Activated gamma-delta T cell treated with Interleukin-2 at 50 U/mL for 16 hours (primary cell): Measurements from ENCODE around the gene SBF2.
"Not testable (repeated sequence)": the region's sequence is repeated elsewhere in the genome, so short reads cannot be mapped to it uniquely, and the experiment has no call there.

ENCODE experiments used
- DNase-seq: peaks from one replicate; pipeline ENCODE4 v3.0.0-alpha.2; 2020

SBF2 gene

DNA sequence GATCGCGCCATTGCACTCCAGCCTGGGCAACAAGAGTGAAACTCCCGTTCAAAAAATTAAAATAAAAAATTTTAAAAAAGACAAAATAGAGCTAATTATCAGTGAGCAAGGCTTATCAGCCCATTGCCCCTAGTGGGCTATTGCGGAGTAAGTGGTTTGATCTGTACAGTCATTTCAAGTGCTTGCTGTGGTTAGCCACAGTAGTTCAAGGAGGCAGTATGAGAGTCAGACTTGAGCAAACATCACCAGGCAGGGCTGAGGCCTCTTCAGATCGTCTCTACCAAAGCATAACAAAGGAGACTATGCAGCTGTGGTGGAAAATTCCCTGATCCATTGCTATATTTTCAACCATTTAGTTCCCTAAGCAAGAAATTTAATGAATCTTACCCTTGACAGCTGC lies 4.3 kb upstream of the SBF2 start:
- peak; percentile 43 for DNase-seq

DNA sequence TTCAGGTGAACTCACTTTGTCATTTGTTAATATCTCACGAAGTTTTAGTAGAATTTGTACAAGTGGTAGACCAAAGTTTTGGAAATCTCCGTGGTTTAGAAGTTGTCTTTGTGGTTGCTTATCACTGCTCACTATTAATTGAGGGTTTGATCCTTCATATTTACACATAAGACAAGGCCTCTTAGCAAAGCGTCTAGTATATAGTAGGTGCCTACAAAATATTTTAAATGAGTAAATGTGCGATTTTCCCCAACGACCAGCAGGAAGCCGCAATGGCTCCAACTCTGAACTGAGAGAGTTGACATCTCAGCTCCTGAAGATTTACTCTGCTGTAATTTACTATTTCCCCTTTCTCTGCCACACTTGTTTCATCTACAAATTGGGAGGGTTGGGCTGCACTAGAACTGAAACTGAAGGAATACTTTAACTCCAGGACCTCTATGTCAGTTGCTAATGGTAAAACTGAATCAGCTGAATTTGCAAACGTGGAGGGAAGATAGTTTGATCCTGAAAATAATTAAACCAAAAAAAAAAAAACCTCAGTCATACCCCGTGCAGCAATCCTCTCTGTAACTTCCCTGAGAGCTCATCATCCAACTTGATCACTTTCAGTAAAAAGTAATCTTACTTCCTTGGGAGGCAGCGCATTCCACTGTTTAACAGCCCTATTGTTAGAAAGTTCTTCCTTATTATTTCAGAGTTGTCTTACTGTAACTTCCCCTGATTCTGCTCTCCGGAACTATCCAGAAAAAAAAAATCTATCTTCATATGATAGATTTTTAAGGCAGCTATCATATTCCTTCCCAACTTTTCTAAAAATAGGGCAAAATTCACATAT lies 1.3 kb upstream of the SBF2 start:
- DNase-seq: no peak

DNA sequence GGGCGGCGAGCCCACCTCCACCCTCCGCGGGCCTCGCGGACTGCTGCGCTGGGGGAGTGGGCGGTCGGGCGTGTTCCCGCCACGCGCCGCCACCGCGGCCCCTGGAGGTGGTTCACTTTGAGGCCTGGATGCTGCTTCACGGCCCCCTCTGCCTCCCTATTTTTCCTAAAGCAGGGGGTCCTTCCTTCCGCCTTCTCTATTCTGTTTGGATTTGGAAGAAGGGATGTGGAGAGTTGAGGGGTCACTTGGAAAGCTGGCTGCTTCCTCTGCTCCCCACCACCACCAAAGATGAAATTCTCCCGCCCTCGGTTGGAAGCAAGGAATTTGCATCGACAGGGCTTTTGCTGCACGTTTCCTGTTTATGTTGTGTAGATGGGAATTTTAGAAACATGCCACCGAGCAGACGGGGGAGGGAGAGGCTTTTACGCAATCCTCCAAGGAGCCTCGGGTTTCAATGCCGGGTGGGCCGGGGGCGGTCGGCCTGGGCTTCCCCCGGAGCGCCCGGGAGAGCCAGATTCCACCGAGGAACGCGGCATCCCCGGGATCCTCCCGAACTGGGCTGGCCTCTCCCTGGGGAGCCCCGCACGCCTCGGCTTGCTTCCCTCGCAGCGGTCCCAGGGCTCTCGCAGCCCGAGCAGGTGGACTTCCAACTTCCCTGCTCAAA lies 403 bp upstream of the SBF2 start:
- DNase-seq: no peak

DNA sequence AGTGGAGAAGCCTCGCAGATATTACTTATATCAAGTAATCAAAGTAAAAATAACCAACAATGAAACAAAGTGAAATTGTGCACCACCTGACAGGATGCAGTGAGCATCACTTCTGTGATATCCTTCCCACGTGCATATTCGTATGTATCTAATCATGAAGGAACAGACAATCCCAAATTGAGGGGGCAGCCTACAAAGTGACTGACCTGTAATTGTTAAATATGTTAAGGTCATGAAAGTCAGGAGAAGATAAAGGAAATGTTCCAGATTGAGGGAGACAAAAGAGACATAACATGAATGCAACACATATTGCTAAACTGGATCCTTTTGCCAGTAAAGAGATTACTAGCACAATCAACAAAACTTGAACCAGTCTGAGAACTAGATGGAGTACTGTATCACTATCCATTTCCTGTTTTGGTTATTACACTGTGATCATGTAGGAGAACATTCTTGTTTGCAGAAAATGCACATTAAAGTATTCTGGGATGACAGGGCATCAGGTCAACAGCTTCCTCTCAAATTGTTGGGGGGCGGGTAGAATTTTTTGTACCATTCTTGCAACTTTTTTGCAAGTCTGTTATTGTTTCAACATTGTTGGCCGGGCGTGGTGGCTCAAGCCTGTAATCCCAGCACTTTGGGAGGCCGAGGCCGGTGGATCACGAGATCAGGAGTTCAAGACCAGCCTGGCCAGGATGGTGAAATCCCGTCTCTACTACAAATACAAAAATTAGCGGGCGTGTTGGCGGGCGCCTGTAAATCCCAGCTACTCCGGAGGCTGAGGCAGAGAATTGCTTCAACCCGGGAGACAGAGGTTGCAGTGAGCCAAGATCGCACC lies 2.0 kb downstream of the SBF2 start:
- DNase-seq: no peak

DNA sequence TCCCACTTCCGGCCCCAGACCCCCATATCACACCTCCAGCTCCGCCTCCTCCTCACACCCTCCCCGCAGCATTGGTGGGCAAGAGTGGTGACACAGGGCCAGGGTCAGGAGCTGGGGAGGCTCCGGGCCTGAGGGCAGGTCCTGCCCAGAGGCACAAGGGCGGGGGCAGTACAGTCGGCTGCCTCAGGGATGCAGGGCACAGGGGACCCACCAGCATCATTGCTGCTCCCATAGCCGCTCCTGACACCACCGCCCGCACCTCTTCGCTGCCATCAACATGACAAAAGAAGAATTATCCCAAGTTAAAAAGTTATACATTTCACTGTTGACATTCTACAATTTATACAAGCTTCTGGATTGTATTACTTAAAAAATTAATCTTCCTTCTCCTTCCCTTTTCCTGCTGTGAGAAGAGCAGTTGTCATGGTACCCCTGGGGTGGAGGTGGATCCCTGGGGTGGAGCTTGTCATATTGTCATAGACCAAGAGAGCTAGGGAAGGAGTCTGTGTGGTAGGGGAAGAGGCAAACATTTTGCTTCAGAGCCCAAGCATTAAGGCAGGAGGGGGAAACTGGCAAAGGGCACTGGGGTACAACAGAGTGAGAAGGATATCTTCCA lies 4.1 kb downstream of the SBF2 start:
- DNase-seq: no peak

DNA sequence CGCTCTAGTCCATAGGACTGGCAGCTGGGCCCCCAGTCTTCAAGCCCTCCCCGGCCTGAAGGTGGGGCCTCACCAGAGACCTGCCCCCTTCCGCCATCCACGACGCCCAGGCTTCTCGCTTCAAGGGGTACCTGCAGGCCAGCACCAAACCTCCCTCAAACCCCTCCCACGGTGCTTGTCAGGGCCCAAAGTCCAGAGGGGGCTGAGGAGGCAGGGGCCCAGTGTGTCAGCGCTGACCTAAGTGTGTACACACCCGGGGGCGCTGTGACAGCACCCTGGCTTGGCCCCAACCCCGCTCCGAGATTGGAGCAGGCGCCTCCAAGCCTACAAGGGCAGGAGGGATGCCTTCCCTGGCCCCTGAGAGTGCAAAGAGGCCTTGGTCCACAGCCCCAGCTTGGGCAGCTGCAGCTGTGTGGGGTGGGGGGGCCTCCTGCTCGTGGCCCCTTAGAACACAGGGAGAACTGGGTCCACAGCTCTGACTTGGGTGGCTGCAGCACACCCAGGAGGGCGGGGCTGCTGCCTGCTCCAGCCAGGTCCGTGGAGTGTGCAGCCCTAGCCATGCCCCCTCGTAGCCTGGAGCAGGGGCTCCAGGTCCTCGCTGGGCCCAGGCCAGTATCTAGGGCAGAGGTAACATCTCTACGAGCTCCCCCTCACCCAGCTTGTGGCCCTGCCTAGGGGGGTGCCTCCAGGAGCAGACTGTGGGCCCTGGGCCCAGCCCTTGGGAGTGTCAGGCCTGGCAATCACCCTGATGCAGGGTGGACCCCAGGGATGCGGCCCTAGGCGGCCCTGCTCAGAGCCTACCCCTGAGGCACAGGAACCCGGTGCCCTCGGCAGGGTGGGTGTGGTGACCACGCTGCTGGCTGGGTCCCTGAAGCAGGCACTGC lies 4.9 kb downstream of the SBF2 start:
- DNase-seq: no peak

DNA sequence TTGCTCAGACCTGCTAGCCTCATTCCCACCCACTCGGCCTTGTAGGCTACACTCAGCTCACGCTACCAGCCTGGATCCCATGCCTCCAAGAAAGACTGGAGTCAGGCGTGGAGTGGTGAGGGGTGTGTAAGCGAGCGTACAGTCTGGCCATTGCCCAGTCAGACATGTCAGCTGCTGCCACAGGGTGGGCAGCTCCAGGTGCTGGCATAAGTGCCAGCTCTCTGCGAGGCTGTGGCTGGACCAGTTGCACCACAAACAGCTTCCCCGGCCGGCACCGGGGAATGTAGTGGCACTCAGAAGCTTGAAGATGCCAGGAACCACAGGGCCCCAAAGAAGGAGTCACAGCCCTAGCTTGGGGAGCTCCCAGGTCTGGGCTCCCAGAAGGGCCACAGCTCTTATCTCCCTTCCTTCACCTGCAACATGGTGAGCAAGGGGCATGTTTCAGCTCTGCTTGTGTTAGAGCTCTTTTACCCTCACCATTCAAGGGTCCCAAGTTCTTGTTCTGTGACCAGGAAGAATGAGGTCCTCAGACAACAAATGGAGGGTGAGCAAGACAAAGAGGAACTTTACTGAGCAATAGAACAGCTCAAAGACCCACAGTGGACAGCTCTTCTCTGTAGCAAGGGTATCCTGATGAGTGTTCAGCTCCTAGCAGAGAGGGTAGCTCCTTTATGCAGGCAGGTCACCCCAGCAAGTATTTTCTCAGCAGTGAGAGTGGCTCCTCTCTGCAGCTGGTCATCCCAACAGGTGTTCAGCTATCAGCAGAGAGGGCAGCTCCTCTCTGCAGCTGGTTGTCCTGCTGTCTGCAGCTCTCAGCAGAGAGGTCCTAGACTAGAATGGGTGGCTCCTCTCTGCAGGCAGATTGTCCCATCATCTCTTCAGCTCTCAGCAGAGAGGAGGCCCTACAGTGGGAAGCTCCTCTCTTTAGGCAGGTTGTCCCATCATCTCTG lies 6.0 kb downstream of the SBF2 start:
- no peak for DNase-seq

DNA sequence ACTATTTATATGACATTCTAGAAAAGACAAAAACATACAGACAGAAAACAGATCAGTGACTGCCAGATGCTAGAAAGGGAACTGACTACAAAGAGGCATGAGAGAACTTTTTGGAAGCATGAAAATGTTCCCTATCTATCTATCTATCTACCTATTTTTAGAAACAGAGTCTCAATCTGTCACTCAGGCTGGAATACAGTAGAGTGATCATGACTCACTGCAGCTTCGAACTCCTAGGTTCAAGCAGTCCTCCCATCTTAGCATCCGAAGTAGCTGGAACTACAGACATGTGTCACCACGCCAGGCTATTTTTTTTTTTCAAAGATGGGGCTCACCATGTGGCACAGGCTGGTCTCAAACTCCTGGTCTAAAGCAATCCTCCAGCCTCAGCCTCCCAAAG lies 6.9 kb downstream of the SBF2 start:
- DNase-seq: no peak

DNA sequence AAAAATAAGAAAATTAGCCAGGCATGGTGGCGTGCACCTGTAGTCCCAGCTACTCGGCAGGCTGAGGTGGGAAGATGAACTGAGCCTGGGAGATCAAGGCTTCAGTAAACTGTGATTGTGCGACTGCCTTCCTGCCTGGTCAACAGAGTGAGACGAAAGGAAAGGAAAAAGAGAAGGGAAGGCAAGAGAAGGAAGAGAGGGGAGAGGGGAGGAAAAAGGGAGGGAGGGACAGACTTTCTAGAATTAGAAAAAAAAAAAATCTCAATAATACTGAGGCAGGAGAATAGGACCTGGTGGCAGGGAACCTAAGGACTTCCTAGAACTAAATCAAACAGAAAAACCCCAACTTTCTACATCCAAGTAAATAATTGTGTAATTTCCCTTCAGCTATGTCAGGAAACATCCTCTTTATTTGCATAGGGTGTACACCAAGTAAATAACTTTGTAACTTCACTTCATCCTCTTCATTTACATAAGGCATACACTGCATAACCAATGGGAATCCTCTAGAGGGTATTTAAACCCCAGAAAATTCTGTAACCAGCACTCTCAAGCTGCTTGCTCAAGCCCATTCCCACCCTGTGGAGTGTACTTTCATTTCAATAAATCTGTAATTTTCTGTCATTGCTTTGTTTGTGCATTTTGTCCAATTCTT lies 8.7 kb downstream of the SBF2 start:
- no peak for DNase-seq

DNA sequence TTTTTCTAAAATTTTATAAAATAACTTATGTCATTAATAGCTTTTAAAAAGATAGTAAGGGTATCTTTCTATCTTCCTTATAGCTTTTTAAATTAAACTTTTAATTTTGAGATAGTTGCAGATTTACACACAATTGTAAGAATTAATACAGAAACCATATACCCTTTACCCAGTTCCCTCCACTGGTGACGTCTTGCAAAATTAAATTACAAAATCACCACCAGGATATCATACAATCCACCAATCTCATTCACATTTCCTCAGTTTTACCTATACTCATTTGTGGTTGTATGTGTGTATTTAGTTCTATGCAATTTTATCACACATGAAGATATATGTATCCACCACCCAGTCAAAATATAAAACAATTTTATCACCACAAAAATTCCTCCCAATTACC lies 10.0 kb downstream of the SBF2 start:
- DNase-seq: no peak

DNA sequence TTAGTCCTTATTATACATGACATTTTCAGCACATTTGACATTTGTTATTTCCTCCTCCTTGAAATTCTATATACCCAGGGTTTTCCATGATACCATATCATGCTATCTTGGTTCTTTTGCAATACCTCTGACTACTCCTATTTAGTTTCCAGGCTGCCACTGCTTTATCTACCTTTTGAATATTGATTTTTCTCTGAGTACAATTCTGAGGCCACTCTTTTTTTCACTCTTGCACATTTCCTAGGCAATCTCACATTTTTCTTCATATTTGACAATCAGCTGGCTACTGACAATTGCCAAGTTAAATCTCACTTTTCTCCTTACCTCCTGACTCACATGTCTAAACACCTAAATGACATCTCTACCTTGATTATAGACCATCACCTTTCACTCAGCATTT lies 11.9 kb downstream of the SBF2 start:
- no peak for DNase-seq

DNA sequence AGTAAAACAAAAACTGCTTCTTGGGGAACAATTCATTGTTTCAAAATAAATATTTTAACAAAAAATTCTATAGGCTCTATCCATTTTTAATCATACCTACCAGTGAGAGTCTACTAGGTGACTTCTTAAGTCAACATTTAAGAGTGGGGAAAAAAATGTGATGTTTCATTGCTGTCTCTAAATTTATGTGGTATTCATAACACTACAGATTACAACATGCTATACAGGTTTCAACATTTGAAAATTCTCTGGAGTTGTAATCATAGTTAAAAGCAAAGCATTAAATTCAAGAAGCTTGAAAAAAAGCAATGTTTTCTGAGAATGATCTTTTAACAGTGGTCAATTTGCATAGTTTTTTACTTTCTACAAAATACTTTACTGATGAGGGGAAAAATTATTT lies 18.3 kb downstream of the SBF2 start:
- no peak for DNase-seq

DNA sequence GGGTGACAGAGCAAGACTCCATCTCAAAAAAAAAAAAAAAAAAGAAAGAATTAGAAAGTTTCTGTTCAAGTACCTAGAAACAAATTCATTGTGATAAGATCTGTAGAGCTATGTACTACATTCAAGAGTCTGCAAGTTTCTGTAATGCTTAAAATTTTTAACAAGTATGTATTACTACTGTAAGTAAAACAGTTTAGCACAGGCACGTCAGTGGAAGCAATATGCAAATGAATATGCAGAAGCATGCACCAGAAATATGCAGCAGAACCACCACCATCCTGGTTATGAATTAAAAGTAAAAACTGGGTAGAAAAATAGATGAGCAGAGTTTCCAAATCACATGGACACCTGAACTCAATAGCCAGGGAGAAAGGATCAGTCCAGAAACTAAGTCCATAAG lies 19.3 kb downstream of the SBF2 start:
- DNase-seq: no peak

DNA sequence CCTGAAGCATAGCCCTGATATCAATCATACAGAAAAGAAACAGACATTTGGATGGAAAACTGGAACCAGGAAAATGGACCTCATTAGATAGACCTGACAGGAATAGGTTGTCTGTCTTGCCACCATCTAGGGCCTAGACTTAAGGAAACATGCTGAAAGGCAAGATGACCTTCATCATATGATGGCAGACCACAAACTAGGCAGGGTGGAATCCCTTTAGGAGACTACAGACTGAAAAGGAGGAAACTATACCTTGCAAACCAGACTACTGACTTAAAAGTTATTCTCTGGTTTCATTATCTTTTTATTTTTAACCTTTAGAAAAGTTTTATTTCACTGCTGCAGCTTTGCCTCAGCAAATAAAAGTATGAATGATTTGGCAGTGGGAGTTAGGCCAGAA lies 20.3 kb downstream of the SBF2 start:
- DNase-seq: no peak

DNA sequence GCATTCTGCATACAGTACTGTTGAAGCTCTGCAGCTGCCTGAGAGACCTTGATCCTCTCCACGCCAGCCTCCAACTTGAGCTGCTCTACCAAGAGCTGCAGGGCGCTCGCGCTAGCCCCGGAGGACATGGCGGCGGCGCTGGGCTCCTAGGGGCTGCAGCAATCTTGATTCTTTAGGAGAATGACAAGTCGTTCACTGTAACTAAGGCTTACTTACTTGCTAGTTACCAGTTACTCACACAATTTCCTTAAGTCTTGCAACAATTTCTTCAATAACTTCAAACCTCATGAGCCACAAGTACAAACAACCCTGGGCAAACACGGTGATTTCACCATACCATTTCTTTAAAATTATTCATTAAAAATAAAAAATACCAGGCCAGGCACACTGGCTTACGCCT lies 21.9 kb downstream of the SBF2 start:
- DNase-seq: no peak

DNA sequence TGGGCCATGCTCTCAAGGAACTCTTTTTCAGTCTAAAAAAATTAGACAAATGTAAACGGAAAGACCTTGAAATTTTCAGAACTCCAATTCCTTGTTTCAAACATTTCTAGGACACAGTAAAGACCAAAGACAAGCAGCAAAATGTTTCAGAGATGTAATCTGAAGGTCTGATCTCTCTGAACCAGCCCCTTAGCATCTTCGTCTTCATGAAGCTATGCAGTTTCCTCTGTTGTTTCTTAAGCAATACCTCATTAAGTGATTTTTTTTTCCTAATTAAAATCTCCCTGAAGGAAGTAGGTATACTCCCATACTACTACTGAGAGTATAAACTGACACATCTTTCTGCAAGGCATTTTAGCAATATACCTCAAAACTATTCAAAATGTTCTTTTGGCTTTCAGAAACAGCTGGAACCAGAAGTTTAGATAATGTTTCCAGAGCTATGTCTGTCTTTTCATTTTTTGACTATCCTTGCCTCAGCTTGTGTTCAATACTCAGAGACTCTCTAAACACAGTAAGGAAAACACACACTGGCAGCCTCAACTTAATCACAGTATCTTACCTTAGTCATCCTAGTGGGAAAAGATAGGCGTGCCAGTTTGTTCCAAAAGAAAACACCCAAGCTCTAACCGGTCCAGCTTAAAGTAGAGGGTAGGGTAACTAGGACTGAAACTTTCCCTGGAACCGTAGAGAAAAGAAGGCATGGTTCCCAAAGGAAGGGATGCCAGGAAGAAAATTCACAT lies 25.1 kb downstream of the SBF2 start:
- DNase-seq: no peak

DNA sequence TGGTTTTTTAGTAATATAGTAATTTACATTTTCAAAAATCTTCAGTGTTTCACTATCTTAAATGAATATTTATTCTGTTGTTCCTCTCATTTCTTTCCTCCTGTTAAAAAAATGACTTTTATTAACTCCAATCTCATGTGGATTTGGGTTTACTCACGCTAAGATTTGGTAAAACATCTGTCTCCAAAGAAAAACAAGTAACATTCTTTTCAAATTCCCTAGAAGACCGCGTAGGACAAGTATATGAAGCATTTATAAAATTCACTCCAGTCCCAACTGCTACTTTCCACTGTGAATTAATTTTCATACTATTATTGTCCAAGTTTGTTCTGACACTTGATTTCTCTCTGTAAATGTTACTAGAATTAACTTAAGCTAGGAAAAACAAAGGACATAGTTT lies 26.2 kb downstream of the SBF2 start:
- no peak for DNase-seq

DNA sequence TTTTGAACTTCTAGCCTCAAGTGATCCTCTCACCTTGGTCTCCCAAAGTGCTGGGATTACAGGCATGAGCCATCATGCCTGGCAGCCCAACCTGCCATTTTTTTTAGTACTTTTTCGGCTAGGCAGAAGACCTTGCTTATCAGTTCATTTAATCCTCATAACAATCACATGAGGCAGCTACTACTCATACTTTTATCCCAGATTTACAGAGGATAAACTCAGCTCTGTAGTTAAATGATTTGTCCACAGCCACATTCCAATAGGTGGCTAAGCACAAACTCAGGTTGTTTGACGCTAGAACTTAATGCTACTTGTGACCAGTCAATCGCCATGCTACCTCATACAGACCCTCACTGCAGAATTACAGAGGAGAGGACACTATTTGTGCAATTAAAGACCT lies 28.1 kb downstream of the SBF2 start:
- no peak for DNase-seq

DNA sequence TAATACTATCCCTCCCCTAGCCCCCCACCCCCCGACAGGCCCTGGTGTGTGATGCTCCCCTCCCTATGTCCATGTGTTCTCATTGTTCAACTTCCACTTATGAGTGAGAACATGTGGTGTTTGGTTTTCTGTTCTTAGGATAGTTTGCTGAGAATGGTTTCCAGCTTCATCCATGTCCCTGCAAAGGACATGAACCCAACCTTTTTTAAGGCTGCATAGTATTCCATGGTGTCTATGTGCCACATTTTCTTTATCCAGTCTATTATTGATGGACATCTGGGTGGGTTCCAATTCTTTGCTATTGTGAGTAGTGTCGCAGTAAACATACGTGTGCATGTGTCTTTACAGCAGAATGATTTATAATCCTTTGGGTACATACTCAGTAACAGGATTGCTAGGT lies 29.3 kb downstream of the SBF2 start:
- not testable (repeated sequence) for DNase-seq

DNA sequence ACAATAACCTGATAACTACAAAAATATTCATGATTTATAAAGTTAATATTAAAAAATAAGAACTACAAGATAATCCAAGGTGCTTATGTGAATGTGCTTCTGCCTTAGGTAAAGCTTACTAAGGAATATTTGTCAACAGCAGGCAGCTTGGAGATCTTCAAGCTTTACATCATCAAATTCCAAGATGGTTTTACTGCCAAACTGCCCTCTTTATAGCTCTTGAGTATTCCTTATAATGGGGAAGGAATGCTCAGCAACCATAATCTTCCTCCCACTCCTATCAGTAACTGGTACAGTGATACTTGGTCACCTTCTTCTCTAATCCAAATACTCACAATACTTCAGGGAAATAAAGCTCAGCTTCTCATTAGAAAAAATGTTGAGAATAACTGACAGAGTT lies 30.1 kb downstream of the SBF2 start:
- no peak for DNase-seq
